Gastroesophageal sphincter (tissue), 4 donors: ENCODE results near the gene NLGN1. TPM values are rescaled to one million over a fixed set of nuclear protein-coding genes. Genes with fewer than 3 reads are reported as not detected.

ENCODE experiments used
- ATAC-seq: fragments of 150-250 bp; one replicate; pipeline ENCODE4 v1.9.1; 2016; ENCODE audit warnings: mild to moderate bottlenecking, moderate library complexity
- H3K27ac ChIP-seq, 4 donors: fragments of 200-600 bp; sonication (generic) in 3 of 4; 1 replicate in 3 of 4; 2 replicates in 1 of 4; pipeline ENCODE4 v1.5.1; 2016 to 2019
- H3K27me3 ChIP-seq: fragments of 200-600 bp; sonication (generic); one replicate; pipeline ENCODE4 v1.5.1; 2019
- H3K36me3 ChIP-seq, 2 donors: fragments of 200-600 bp; sonication (generic); one replicate each; pipeline ENCODE4 v1.5.1; 2019; ENCODE audit warnings: control low read depth in 1 of 2
- H3K4me1 ChIP-seq, 3 donors: fragments of 200-600 bp; sonication (generic); 1 replicate in 2 of 3; 2 replicates in 1 of 3; pipeline ENCODE4 v1.5.1; 2016 to 2019; ENCODE audit warnings: control low read depth in 2 of 3
- H3K4me3 ChIP-seq, 2 donors: fragments of 200-600 bp; sonication (generic); one replicate each; pipeline ENCODE4 v1.5.1; 2019; ENCODE audit warnings: mild to moderate bottlenecking in 1 of 2, moderate library complexity in 1 of 2
- H3K9me3 ChIP-seq, 3 donors: fragments of 200-600 bp; sonication (generic); one replicate each; pipeline ENCODE4 v1.5.1; 2017 to 2019; ENCODE audit warnings: control low read depth in 2 of 3
- EP300 ChIP-seq: sonication (generic); formaldehyde crosslinking; IDR thresholded peaks from one replicate; pipeline ENCODE4 v1.6.1; 2017; ENCODE audit warnings: antibody characterized with exemption, mild to moderate bottlenecking
- POLR2A ChIP-seq, 2 donors: fragments of 450-650 bp; IDR thresholded peaks; one replicate each; pipeline ENCODE4 v1.6.1; 2017; ENCODE audit warnings: antibody characterized with exemption in 2 of 2, mild to moderate bottlenecking in 2 of 2, moderate library complexity in 1 of 2
- POLR2AphosphoS5 ChIP-seq: sonication (generic); formaldehyde crosslinking; IDR thresholded peaks from one replicate; pipeline ENCODE4 v1.6.1; 2017; ENCODE audit warnings: antibody characterized with exemption
- WGBS, 2 donors: methylation state at CpG; one replicate each; pipeline ENCODE4 v1.1.5; 2018; ENCODE audit warnings: low coverage in 1 of 2; 5-methylcytosine and 5-hydroxymethylcytosine counted together
- total RNA-seq, 4 donors: library from RNA; depleted of rRNA; stranded (reverse); fragments of >200 nt; gene quantifications; one replicate each; pipeline ENCODE4 v1.1.0, GENCODE V29; 2016
- TF ChIP-seq, protein P1 (sequence below), 4 experiments: fragments of 200-600 bp in 2 of 4; fragments of 450-650 bp in 2 of 4; sonication (generic) in 1 of 4; IDR thresholded peaks; one replicate each; pipeline ENCODE4 v1.5.1; 2017 to 2019; ENCODE audit warnings: antibody characterized with exemption in 4 of 4, mild to moderate bottlenecking in 2 of 4, moderate library complexity in 2 of 4

Gene NLGN1
- total RNA-seq, 4 donors from 2014 or later, result 13.4 to 26.4 (median 24.0) TPM

DNA sequence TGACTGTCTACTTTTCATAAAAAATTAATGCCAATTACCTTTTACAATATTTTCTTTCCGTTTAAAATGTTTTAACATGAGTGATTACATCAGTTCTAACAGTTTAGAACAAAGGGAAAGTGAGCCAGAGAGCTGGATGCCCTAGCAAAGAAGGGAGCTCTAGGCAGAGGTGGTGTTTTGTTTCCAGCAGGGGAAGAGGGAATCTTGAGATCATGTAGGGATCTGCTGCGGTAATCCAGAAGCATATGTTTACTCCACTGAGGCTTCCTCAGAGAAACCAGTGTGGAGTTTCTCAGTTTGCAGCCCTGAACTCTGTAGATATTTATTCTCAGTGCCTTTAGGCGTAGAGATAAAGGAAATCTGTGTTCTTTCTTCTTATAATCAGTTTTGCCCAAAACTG, 399.3 kb downstream of the NLGN1 start:
- H3K9me3 ChIP-seq, result no peaks in the 10 kb centered on the region
- ATAC-seq, result no peak
- no peak overlapping the region for H3K27ac ChIP-seq
- H3K4me3 ChIP-seq, result no peak overlapping the region
- no peaks in the 10 kb centered on the region for H3K27me3 ChIP-seq
- no peaks in the 10 kb centered on the region for H3K36me3 ChIP-seq
- H3K4me1 ChIP-seq, result no peaks in the 10 kb centered on the region
- no peak for TF ChIP-seq EP300
- TF ChIP-seq POLR2A (IDR thresholded peaks at IDR 0.05), result no peak
- TF ChIP-seq, protein P1, sequence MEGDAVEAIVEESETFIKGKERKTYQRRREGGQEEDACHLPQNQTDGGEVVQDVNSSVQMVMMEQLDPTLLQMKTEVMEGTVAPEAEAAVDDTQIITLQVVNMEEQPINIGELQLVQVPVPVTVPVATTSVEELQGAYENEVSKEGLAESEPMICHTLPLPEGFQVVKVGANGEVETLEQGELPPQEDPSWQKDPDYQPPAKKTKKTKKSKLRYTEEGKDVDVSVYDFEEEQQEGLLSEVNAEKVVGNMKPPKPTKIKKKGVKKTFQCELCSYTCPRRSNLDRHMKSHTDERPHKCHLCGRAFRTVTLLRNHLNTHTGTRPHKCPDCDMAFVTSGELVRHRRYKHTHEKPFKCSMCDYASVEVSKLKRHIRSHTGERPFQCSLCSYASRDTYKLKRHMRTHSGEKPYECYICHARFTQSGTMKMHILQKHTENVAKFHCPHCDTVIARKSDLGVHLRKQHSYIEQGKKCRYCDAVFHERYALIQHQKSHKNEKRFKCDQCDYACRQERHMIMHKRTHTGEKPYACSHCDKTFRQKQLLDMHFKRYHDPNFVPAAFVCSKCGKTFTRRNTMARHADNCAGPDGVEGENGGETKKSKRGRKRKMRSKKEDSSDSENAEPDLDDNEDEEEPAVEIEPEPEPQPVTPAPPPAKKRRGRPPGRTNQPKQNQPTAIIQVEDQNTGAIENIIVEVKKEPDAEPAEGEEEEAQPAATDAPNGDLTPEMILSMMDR (IDR thresholded peaks at IDR 0.05), result no peak
- TF ChIP-seq POLR2AphosphoS5, result no peak
- 62 to 86% methylated on average over 2 to 3 of the region's 3 CpGs for WGBS, 2 donors

DNA sequence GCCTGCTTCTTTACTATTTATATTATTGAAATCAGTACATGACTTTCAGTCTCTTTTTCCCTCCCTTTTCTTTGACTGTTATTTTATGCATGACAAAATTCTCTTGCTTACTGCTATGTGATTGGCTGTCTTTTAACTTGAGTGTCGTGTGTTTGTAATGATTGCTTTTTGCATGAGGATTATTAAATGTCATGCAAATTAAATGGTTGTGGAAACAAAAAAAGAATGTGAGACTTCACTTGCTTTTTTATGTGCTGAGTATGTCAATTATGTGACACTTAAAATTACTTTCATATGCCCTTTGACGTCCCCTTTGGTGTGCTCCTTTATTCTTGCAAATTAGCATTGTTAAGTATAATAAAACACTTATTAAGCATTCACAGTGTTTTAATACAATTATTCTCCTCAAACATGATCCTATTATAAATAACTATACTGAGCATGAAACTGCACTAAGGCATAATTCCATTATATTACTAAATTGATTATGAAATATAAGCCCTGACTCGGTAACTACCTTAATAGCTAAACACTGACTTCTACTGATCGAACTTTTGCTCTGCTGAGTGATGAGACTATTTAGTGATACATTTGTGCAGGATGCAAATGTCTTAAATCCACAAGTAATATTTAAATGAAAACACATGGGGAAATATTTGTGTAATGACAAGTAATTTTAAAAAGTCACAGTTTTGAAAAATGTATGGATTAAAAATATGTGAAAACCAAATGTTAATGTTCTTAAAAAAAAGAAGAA, 401.7 kb downstream of the NLGN1 start:
- 70 to 79% methylated on average over 4 of the region's 4 CpGs for WGBS, 2 donors
- Histone ChIP-seq H3K27ac (no peak overlapping the region), H3K4me1 (no peaks in the 10 kb centered on the region), H3K36me3 (no peaks in the 10 kb centered on the region), H3K9me3 (no peaks in the 10 kb centered on the region), H3K27me3 (no peaks in the 10 kb centered on the region), H3K4me3 (no peak overlapping the region)
- ATAC-seq, result no peak
- TF ChIP-seq POLR2A (IDR thresholded peaks at IDR 0.05), result no peak
- TF ChIP-seq EP300, result no peak
- TF ChIP-seq POLR2AphosphoS5, result no peak
- TF ChIP-seq, protein P1 (IDR thresholded peaks at IDR 0.05), result no peak

DNA sequence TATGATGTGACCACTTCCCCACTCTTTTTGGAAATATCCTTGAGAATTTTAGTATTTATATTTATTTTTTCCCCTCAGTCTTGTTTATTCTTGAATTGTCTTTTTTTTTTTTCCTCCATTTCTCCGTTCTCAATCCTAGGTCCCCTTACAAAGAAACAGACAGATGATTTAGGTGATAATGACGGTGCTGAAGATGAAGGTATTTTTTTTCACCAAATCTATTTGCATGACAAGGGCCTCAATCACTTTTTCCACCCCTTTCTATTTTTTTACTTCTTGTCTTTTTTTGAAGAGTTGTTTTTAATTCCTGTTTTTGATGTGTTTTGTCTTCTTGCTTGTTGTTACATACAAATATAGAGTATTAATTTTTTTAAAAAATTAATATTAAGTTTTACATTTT, 402.6 kb downstream of the NLGN1 start:
- TF ChIP-seq POLR2A (IDR thresholded peaks at IDR 0.05) (no peak), POLR2AphosphoS5 (no peak), EP300 (no peak)
- TF ChIP-seq, protein P1 (IDR thresholded peaks at IDR 0.05), result no peak
- ATAC-seq, result no peak
- WGBS, 2 donors, result 78 to 84% methylated on average over 2 of the region's 2 CpGs

DNA sequence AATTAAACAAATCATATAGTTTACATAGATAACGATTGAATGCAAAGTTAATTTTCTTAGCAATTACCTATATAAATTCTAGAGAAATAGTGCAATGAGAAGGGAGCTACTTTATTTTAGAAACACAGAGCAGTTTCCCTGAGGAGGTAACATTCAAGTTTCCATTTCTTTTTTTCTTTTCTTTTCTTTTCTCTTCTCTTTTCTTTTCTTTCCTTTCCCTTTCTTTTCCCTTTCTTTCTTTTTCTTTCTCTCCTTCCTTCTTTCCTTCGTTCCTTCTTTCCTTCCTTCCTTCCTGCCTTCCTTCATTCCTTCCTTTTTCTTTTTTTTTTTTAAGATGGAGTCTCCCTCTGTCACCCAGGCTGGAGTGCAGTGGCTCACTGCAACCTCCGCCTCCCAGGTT, 417.3 kb downstream of the NLGN1 start:
- no peaks in the 10 kb centered on the region for H3K36me3 ChIP-seq
- H3K27me3 ChIP-seq, result no peaks in the 10 kb centered on the region
- no peak overlapping the region for H3K27ac ChIP-seq
- TF ChIP-seq EP300, result no peak
- no peak for TF ChIP-seq POLR2AphosphoS5
- TF ChIP-seq, protein P1 (IDR thresholded peaks at IDR 0.05), result no peak
- no peak for TF ChIP-seq POLR2A (IDR thresholded peaks at IDR 0.05)
- WGBS, 2 donors, result 88 to 98% methylated on average over 2 of the region's 3 CpGs
- H3K4me3 ChIP-seq, result no peak overlapping the region
- H3K4me1 ChIP-seq, result no peaks in the 10 kb centered on the region
- ATAC-seq, result no peak
- H3K9me3 ChIP-seq, result no peaks in the 10 kb centered on the region

More for the DNA sequence above, 402.6 kb downstream of the NLGN1 start:
- Histone ChIP-seq H3K27me3 (no peaks in the 10 kb centered on the region), H3K9me3 (no peaks in the 10 kb centered on the region), H3K4me3 (no peak overlapping the region), H3K4me1 (no peaks in the 10 kb centered on the region), H3K27ac (no peak overlapping the region), H3K36me3 (no peaks in the 10 kb centered on the region)

DNA sequence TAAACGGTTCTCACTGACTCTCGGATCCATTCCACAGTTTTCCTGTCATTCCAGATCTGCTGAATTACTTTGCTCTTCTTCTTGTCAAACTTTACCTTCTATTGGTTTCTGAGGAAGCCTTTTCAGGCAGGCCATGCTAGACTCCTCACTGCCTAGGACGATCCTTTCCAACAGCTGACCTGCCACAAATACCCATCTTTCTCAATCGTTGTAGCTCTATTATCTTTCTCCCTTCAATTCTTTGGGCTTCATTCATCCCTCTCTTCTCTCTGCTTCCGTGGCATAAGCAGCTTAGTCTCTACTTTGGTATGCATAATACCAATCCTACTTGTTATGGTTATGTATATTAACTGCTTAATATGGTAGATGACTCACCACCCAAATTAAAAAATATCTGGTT, 421.8 kb downstream of the NLGN1 start:
- Histone ChIP-seq H3K4me1 (no peaks in the 10 kb centered on the region), H3K27ac (no peak overlapping the region), H3K4me3 (no peak overlapping the region), H3K36me3 (no peaks in the 10 kb centered on the region), H3K9me3 (no peaks in the 10 kb centered on the region), H3K27me3 (no peaks in the 10 kb centered on the region)
- 86 to 88% methylated on average over 5 of the region's 5 CpGs for WGBS, 2 donors
- ATAC-seq, result no peak
- TF ChIP-seq POLR2A (IDR thresholded peaks at IDR 0.05) (no peak), POLR2AphosphoS5 (no peak), EP300 (no peak)
